GDM1 (cell line): ENCODE results near the gene CNEP1R1.

Experiments used
- DNase-seq: peaks from one replicate; lab custom pipeline; 2025; lab: John Stamatoyannopoulos, UW

The CNEP1R1 gene

GRCh38 chr16:50017553-50017952 lies 7.5 kb upstream of the CNEP1R1 start:
- DNase-seq: no peak

DNA sequence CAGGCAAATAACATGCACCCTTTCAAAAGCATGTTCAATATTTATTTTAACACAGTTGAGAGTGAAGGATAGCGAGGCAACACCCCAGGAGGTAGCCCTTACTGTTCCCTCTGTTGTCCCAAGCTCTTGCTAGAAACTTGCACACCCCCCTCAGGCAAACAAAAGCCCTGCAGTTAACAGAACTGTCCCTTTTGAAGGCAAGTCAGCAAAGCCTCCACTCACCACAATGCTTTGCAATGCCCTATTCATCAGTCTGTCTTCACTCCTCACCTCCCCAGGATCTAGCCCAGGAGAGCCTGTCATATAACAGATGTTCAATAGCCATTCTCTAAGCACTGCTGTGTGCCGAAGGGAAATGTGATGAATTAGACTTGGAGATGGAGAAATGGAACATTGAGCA lies 3.5 kb upstream of the CNEP1R1 start:
- DNase-seq: no peak

- no peak for DNase-seq
These were observed 1.4 kb upstream of the CNEP1R1 start for GRCh38 chr16:50023641-50024040.

DNA sequence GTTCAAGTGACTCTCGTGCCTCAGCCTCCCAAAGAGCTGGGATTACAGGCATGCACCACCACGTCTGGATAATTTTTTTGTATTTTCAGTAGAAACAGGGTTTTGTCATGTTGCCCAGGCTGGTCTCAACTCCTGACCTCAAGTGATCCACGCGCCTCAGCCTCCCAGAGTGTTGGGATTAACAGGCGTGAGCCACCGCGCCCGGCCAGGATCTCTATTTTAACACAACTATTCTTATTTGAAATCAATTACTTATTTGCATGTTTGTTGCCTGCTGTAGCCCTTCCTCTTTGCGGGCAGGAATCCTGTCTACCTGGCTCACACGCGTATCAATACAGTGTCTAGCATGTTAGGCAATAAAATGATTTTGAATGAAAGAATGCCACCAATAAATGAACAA lies 818 bp upstream of the CNEP1R1 start:
- DNase-seq: no peak

GRCh38 chr16:50025537-50025931 lies 509 bp downstream of the CNEP1R1 start:
- DNase-seq: no peak

- no peak for DNase-seq
These were observed 2.8 kb downstream of the CNEP1R1 start for GRCh38 chr16:50027829-50028228.

DNA sequence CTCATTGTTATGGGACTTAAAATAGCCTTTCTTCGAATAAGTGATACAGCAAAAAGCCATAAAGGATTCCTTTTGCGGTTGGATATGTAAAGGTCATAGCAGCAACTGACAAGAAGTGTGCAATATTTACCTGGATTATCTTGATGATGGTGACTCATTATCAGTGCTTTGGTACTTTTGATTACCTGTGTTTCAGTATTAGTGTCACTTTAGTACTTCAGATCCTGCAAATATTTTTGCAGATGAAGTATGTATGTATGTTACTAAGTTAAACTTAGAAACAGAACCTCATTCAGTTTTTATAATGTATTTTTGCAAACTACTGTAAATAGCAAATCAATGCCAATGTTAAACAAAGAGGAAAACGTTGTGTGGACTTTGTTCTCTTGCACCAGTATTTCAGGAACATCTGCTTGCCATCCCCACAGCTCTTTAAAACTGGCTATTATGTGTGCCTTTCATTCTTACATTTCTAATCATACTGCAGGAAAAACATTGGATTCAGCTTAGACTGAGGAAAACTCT lies 10.5 kb downstream of the CNEP1R1 start:
- DNase-seq: no peak

GRCh38 chr16:50036426-50036825 lies 11.4 kb downstream of the CNEP1R1 start:
- DNase-seq: no peak

DNA sequence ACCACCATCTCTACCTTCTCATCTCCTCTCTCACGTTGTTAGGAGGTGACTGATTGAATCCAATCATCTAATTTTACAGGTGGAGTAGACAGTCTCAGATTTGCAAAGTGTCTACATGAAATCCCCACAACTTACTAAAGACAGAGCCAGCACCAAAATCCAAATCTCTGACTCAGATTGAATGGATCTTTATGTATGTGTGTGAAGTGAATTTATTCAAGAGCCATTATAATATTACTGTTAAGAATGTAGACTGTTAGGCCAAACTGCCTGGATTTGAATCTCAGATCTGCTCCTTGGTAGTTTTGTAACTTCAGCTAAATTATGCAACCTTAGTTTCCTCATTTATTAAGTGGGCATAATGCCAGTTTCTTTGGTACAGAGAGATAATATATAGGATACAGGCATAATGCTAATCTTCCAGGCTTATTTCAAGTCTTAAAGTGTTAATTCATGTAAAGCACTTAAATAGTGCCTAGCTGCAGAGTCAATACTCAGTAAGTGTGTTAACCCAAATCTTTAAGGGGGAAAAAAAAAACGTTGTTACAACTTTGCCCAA lies 12.7 kb downstream of the CNEP1R1 start:
- DNase-seq: no peak

DNA sequence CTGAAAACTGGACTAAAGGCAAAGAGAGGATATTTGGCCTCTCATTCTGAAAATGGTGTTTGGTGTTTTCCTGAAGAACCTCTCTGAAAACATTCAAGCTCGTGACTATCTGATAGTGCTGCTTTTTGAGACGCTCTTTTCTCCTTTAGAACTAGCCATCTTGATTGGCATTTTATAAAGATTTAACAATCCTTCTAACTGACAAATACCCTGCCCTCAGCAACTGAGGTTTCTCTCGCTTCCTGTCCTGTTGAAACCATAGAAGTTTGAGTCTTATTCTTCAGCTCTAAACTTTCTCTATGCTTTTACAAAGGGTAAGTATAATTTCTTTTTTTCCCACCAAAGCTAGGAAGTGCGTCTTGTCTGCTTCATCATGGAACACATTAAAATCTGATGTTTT lies 13.3 kb downstream of the CNEP1R1 start:
- no peak for DNase-seq

DNA sequence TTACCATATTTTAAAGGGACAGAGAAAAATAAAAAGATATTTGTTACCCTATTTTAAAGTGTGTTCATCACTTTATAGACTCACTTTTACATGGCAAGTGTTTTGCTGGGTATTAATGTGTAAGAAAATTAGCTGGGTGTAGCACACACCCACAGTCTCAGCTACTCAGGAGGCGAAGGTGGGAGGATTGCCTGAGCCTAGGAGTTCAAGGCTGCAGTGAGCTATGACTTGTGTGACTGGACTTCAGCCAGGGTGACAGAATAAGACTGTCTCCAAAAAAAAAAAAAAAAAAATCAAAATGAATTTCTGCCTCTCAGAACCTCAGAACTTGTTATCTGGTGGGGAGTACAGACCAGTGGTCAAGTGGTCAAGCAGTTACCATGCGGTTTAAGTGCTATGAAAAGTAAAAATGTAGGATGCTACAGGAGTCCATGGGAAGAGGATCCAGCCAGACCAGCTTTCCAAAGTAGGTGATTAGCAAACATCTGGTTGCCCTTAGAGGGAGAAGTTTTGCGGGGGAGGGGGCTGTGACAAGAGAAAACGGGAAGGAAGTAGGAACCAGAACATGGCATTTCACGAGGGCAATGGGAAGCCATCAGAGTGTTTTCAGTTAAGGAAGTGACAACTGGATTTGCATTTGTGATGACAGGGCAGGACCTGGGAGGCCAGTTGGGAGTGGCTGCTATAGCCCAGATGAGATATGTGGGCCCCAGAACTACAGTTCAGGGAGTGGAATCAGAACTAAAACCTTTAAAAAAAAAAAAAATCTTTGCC lies 13.9 kb downstream of the CNEP1R1 start:
- peak; percentile 49 for DNase-seq

DNA sequence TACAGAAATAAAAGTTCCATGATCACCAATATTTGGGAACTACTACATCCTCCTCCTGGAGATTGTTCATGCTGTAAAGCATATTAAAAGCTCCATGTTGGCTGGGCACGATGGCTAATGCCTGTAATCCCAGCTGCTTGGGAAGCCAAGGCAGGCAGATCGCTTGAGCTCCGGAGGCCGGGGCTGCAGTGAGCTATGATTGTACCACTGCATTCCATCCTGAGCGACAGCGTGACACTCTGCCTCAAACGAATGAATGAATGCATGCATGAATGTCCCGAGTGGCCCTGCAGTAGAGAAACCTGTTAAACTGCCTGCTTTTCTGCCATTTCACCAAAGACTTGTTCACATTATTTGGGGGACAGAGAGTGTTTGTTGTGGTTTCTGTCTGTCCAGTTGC lies 15.0 kb downstream of the CNEP1R1 start:
- no peak for DNase-seq

DNA sequence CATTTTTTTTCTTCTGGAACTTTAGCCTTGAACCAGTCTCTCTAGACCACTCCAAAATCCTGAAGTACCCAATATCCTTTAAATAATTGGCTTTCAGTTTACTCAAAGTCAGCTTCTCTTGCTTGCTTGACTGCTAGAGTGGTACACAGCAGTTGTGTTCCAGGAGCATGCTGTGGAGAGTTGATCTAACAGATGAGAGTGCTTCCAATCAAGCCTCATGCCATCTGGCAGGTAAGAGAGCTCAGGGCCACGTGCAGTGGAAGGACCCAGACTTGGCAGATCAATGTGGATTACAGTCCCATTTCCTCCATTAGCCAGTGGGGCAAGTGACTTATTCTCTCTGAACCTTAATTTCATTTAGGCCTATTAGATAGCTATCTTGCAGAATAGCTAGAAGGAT lies 15.7 kb downstream of the CNEP1R1 start:
- no peak for DNase-seq

DNA sequence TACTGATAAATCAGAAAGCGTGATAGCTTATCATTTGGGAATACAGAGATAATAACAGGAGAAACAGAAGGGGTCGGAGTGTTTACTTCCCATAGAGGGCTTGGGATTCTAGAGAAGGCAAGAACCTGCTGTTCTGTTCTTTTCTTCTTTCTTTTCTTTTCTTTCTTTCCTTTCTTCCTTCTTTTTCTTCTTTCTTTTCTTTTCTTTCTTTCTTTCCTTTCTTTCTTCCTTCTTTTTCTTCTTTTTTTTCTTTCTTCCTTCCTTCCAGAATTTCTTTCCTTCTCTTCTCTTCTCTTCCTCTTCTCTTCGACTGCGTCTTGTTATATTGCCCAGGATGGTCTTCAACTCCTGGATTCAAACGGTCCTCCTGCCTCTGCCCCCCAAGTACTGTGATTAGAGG lies 18.3 kb downstream of the CNEP1R1 start:
- DNase-seq: no peak

GRCh38 chr16:50045412-50045811 lies 20.4 kb downstream of the CNEP1R1 start:
- no peak for DNase-seq

DNA sequence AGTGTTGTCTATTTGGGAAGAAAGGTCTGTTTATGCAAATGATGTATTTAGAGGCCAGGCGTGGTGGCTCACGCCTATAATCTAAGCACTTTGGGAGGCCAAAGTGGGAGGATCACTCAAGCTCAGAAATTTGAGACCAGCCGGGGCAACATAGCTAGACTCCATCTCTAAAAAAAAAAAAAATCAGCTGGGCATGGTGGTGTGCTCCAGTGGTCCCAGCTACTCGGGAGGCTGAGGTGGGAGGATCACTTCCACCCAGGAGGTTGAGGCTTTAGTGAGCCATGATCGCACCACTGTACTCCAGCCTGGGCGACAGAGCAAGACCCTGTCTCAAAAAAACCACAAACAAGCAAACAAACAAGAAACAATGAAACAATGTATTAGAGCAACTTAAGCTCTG lies 21.8 kb downstream of the CNEP1R1 start:
- no peak for DNase-seq

GRCh38 chr16:50047864-50048263 lies 22.8 kb downstream of the CNEP1R1 start:
- DNase-seq: no peak

- no peak for DNase-seq
These were observed 25.8 kb downstream of the CNEP1R1 start for GRCh38 chr16:50050802-50051201.

DNA sequence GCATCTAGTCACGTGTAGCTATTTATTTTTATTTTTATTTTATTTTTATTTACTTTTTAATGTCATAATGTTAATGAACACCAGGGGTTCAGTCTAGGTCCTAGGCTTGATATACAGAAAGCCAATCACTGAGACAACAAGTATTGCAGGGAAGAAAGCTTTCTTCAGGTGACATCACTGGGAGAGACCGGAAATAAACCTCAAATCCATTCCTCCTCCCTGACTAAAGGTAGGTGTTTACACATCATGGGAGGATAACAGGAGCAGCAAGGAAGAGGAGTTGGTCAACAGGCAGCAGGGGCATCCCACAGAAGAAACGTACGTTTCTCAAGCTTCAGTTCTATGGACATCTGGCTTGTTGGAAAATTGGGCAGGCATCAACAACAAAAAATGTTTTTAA lies 31.2 kb downstream of the CNEP1R1 start:
- DNase-seq: no peak

GRCh38 chr16:50058091-50058771 lies 33.2 kb downstream of the CNEP1R1 start:
- DNase-seq: no peak

DNA sequence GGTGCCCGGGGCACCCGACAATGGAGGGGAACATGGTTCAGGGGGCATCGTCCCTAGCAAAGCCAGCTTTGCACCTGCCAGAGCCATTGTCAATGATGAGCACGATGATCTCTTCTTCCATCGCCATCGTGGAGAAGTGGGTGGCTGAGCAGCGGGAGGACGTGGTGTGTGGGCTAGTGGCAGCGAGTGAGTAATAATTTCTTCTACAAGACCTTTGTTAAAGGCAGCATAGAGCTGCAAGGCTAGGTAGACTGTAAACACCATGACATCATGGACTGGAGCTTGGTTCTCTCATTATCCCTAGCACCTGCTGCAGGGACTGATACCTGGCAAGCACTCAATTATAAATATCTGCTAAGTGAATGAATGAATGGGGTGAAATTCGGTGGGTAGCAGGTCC lies 34.1 kb downstream of the CNEP1R1 start:
- no peak for DNase-seq

GRCh38 chr16:50059669-50060068 lies 34.6 kb downstream of the CNEP1R1 start:
- DNase-seq: no peak

- no peak for DNase-seq
These were observed 36.3 kb downstream of the CNEP1R1 start for GRCh38 chr16:50061326-50061725.
